HUES6 (cell line): Measurements from ENCODE around the gene PDE11A.

Source experiments
- H3K27ac ChIP-seq: 2 replicates; pipeline ENCODE4 v1.7.0; 2013; ENCODE audit warnings: low read depth, mild to moderate bottlenecking, low read length, inconsistent platforms
- H3K27me3 ChIP-seq: 2 replicates; pipeline ENCODE4 v1.6.1; 2013; ENCODE audit warnings: low read length; ENCODE audit not compliant: control insufficient read depth, insufficient read depth
- H3K36me3 ChIP-seq: 2 replicates; pipeline ENCODE4 v1.6.1; 2013; ENCODE audit warnings: low read length; ENCODE audit not compliant: control insufficient read depth, insufficient read depth
- H3K4me1 ChIP-seq: 2 replicates; pipeline ENCODE4 v1.6.1; 2013; ENCODE audit warnings: low read length; ENCODE audit not compliant: control insufficient read depth, insufficient read depth
- H3K4me3 ChIP-seq: 2 replicates; pipeline ENCODE4 v1.5.1; 2013; ENCODE audit warnings: low read depth, low read length
- H3K9ac ChIP-seq: one replicate; pipeline ENCODE4 v1.6.1; 2013; ENCODE audit warnings: mild to moderate bottlenecking, low read length
- H3K9me3 ChIP-seq: 2 replicates; pipeline ENCODE4 v1.6.1; 2013; ENCODE audit warnings: low read depth, low read length; ENCODE audit not compliant: control insufficient read depth, insufficient read depth

Gene PDE11A

GRCh38 chr2:177640423-177640822 is 432.2 kb downstream of the PDE11A start:
- H3K36me3 ChIP-seq: no peaks in the 10 kb centered on the region
- H3K9me3 ChIP-seq: peaks cover 20% of the 10 kb centered on the region
- no peak overlapping the region for H3K4me3 ChIP-seq
- H3K27ac ChIP-seq: no peak overlapping the region
- H3K9ac ChIP-seq: no peak overlapping the region
- H3K27me3 ChIP-seq: no peaks in the 10 kb centered on the region
- H3K4me1 ChIP-seq: no peaks in the 10 kb centered on the region

GRCh38 chr2:177639262-177639914 is 433.2 kb downstream of the PDE11A start:
- Histone ChIP-seq H3K4me3 (no peak overlapping the region), H3K9me3 (peaks cover 16% of the 10 kb centered on the region), H3K27ac (no peak overlapping the region), H3K4me1 (peaks cover 7% of the 10 kb centered on the region; the same call in 1 of the 2 replicates), H3K36me3 (no peaks in the 10 kb centered on the region), H3K27me3 (peaks cover 6% of the 10 kb centered on the region; the same call in 1 of the 2 replicates), H3K9ac (no peak overlapping the region)

- Histone ChIP-seq H3K4me3 (no peak overlapping the region), H3K4me1 (peaks cover 12% of the 10 kb centered on the region), H3K27ac (no peak overlapping the region), H3K9ac (no peak overlapping the region), H3K9me3 (peaks cover 8% of the 10 kb centered on the region), H3K36me3 (no peaks in the 10 kb centered on the region), H3K27me3 (peaks cover 6% of the 10 kb centered on the region; the same call in 1 of the 2 replicates)
Measured at GRCh38 chr2:177638507-177638906, 434.1 kb downstream of the PDE11A start.

- H3K9ac ChIP-seq: no peak overlapping the region
- H3K27me3 ChIP-seq: peaks cover 6% of the 10 kb centered on the region; the same call in 1 of the 2 replicates
- H3K36me3 ChIP-seq: no peaks in the 10 kb centered on the region
- peaks cover 12% of the 10 kb centered on the region for H3K4me1 ChIP-seq
- no peak overlapping the region for H3K27ac ChIP-seq
- H3K9me3 ChIP-seq: no peaks in the 10 kb centered on the region
- no peak overlapping the region for H3K4me3 ChIP-seq
Measured at GRCh38 chr2:177636672-177637071, 435.9 kb downstream of the PDE11A start.

- Histone ChIP-seq H3K4me1 (peaks cover 12% of the 10 kb centered on the region), H3K9me3 (no peaks in the 10 kb centered on the region), H3K27me3 (peaks cover 6% of the 10 kb centered on the region; the same call in 1 of the 2 replicates), H3K27ac (no peak overlapping the region), H3K4me3 (no peak overlapping the region), H3K36me3 (no peaks in the 10 kb centered on the region), H3K9ac (no peak overlapping the region)
Measured at GRCh38 chr2:177635696-177636095, 436.9 kb downstream of the PDE11A start.

- H3K27ac ChIP-seq: no peak overlapping the region
- H3K9ac ChIP-seq: peak overlapping the region; percentile 53
Measured at GRCh38 chr2:177633910-177634294, 438.7 kb downstream of the PDE11A start.

GRCh38 chr2:177633111-177633510 is 439.5 kb downstream of the PDE11A start:
- Histone ChIP-seq H3K27me3 (peaks cover 6% of the 10 kb centered on the region; the same call in 1 of the 2 replicates), H3K27ac (no peak overlapping the region), H3K36me3 (no peaks in the 10 kb centered on the region), H3K9me3 (no peaks in the 10 kb centered on the region), H3K4me3 (no peak overlapping the region), H3K4me1 (peaks cover 12% of the 10 kb centered on the region), H3K9ac (no peak overlapping the region)

More at GRCh38 chr2:177633910-177634294, 438.7 kb downstream of the PDE11A start:
- H3K9me3 ChIP-seq: no peaks in the 10 kb centered on the region
- no peaks in the 10 kb centered on the region for H3K36me3 ChIP-seq
- peak overlapping the region; percentile 58 for H3K4me3 ChIP-seq
- peaks cover 6% of the 10 kb centered on the region; the same call in 1 of the 2 replicates for H3K27me3 ChIP-seq
- peaks cover 12% of the 10 kb centered on the region for H3K4me1 ChIP-seq

GRCh38 chr2:177631680-177632079 is 440.9 kb downstream of the PDE11A start:
- Histone ChIP-seq H3K27ac (no peak overlapping the region), H3K27me3 (peaks cover 6% of the 10 kb centered on the region; the same call in 1 of the 2 replicates), H3K9me3 (no peaks in the 10 kb centered on the region), H3K36me3 (no peaks in the 10 kb centered on the region), H3K9ac (no peak overlapping the region), H3K4me1 (peaks cover 12% of the 10 kb centered on the region), H3K4me3 (no peak overlapping the region)

- Histone ChIP-seq H3K27ac (no peak overlapping the region), H3K9ac (no peak overlapping the region), H3K4me1 (peaks cover 12% of the 10 kb centered on the region; the same call in 1 of the 2 replicates), H3K27me3 (no peaks in the 10 kb centered on the region), H3K36me3 (no peaks in the 10 kb centered on the region), H3K4me3 (no peak overlapping the region), H3K9me3 (no peaks in the 10 kb centered on the region)
Measured at GRCh38 chr2:177629357-177630024, 443.1 kb downstream of the PDE11A start.

- Histone ChIP-seq H3K27ac (no peak overlapping the region), H3K4me3 (no peak overlapping the region), H3K4me1 (peaks cover 9% of the 10 kb centered on the region; the same call in 1 of the 2 replicates), H3K27me3 (no peaks in the 10 kb centered on the region), H3K9me3 (no peaks in the 10 kb centered on the region), H3K36me3 (no peaks in the 10 kb centered on the region), H3K9ac (no peak overlapping the region)
Measured at GRCh38 chr2:177628831-177629230, 443.7 kb downstream of the PDE11A start.
